RCC 7860 (cell line): ENCODE data around the gene TRPM7.
"Not testable (repeated sequence)": the region's sequence is repeated elsewhere in the genome, so short reads cannot be mapped to it uniquely, and the experiment has no call there.

Experiments
- DNase-seq: peaks from one replicate; pipeline ENCODE4 v3.0.0-alpha.2; 2015; ENCODE audit warnings: low spot score
- FAIRE-seq: peaks from 2 replicates; lab custom pipeline; 2012; peaks lifted over from hg19 to GRCh38; lab: Jason Lieb, UNC

Gene TRPM7

DNA sequence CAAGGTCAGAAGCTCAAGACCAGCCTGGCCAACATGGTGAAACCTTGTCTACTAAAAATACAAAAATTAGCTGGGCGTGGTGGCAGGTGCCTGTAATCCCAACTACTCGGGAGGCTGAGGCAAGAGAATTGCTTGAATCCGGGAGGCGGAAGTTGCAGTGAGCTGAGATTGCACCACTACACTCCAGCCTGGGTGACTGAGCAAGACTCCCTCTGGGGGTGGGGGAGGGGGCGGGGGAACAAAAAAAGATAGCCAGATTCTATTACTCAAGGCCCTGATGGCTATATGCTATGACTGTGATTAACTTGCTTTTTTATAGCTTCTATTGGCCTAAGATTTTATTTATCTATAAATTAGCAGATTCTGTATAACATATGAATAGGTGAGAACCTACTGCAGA, 112.8 kb downstream of the TRPM7 start:
- DNase-seq: not testable (repeated sequence)

DNA sequence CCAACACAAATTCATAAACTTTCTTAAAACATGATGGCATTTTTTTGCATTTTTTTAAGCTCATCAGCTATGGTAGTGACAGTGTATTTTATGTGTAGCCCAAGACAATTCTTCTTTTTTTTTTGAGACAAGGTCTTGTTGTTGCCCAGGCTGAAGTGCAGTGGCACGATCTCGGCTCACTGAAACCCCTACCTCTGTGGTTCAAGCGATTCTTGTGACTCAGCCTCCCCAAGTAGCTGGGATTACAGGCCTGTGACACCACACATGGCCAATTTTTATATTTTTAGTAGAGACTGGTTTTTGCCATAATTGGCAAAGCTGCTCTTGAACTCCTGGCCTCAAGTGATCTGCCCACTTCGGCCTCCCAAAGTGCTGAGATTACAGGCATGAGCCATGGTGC, 122.8 kb downstream of the TRPM7 start:
- DNase-seq (no peak), FAIRE-seq (no peak)

More for the DNA sequence above, 112.8 kb downstream of the TRPM7 start:
- not testable (repeated sequence) for FAIRE-seq

DNA sequence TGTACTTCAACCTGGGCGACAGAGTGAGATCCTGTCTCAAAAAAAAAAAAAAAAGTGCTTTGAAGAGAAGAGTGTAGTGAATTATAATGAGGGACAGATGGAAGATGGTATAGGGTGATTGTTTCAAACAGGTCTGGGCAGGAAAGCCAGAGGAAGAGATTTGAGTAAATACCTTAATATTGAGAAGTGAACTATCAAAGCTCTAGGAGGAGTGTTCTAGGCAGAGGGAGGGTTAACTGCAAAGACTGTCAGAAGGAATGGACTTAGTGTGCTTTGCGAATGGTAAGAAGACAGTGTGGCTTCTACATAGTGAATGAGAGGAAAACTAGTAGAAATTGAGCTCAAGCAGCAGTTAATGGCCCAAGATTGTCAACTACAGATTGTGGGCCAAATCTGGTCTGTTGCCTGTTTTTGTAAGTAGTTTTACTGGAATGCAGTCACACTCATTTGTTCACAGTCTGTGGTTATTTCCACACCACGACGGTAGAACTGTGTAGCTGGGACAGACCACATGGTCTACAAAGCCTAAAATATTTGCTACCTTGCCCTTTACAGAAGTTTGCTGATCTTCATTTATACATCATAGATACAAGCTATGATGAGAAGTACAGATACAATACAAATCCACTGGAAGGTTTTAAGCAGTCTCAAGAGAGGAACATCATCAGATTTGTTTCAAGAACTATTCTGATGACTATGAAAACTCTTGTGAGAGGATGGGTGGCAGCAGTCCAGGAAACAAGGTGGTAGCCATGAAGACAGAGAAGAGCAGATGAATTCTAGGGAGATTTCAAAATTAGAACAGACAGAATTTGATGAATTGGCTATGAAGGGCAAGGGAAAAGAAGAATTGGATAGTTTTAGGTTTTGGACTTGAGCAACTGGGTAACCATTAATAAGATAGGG, 123.6 kb downstream of the TRPM7 start:
- FAIRE-seq: no peak
- DNase-seq: no peak

DNA sequence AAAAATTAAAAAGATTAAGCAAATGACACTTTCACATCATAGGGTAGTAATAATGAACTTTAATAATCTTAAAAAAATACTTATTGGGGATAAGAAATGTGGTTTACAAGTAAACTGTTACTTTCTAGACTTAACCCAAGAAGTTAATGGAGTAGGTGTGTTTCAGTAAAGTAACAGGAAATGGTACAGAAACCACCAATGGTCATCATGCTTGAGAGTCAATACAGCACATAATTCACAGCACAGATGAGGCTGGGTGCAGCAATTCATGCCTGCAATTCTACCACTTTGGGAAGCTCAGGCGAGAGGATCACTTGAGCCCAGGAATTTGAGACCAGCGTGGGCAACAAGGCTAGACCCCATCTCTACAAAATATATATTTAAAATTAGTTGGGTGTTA, 128.6 kb downstream of the TRPM7 start:
- no peak for DNase-seq
- FAIRE-seq: no peak

DNA sequence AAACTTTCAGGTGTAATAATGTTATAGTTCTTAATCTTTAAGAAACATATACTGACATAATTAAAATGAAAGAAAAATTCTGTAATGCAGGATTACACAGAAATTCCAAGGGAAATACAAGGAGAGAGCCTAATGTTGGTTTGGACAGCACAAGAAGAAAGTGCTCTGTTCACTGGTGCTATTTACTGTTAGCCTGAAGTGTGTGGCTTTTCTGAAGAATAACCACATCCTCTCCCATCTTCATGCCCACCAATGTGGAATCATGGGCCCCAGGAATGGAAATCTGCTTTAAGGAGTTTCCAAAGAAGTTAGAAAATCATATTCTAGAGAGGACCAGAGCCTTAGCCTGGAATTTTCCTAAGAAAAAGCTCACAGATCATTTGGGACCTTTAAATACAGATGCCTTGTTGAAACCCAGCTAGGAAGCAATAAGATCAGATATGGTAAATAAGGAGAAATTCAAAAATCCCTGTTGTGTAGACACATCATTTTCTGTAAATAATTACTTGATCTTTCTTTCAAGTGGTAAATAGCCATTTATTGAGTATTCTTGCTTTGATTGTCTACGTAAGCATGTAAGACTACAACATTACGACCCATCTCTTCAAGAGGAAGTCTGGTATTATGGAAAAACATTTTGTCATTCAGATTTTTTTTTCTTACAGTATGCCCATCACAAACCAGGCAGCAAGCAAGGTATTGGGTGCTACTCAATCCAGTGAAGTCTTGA, 129.8 kb downstream of the TRPM7 start:
- FAIRE-seq: no peak

DNA sequence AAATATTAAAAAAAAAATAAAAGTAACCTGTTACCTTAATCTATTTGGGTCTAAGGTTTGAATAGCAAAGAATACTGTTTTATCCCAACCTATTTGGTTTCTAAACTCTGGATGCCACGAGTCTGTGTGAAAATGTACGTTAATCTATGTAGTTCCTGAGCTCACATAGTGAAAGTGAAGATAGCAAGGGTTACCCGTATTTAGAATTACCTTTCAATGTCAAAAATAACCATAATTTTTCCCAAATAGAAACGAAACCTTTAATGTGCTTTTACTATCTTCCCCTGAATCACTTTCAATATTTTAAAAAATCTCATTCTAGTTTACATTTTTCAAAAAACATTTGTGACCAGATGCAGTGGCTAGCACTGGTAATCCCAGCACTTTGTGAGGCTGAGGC, 134.4 kb downstream of the TRPM7 start:
- FAIRE-seq (no peak), DNase-seq (no peak)

More for the DNA sequence above, 129.8 kb downstream of the TRPM7 start:
- DNase-seq: no peak

DNA sequence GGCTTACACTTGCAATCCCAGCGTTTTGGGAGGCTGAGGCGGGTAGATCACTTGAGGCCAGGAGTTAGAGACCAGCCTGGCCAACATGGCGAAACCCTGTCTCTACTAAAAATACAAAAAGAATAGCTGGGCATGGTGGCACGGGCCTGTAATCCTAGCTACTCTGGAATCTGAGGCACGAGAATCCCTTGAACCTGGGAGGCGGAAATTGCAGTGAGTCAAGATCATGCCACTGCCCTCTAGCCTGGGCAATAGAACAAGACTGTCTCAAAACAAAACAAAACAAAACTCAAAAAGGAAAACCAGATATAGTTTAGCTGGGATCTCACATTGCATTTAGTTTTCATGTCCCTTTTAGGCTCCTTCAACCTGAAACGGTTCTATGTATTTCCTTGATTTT, 137.3 kb downstream of the TRPM7 start:
- FAIRE-seq: no peak
- DNase-seq: no peak

DNA sequence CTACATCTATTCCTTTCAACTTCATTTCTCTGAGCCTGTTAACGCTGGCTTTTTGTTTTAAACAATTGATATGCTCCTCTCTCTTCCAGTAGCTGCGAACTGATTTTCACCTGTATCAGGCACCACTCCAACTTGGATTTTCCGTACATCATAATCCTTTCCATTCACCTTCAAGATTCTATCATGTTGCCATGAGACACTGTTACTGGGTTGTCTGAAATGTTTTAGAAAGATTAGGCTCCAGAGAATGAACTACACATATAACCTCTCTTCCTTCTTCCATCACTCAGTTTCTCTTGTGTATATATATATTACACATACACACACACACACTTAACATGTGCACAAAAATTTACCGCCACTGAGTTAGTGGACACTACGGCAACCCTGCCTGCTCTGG, 140.0 kb downstream of the TRPM7 start, which contains the start of gene USP50:
TSS of gene USP50 (minus strand) at position 101 of the 400 bp plus-strand sequence. CDS start 141 bp downstream, outside the sequence.
- no peak for DNase-seq
- no peak for FAIRE-seq

DNA sequence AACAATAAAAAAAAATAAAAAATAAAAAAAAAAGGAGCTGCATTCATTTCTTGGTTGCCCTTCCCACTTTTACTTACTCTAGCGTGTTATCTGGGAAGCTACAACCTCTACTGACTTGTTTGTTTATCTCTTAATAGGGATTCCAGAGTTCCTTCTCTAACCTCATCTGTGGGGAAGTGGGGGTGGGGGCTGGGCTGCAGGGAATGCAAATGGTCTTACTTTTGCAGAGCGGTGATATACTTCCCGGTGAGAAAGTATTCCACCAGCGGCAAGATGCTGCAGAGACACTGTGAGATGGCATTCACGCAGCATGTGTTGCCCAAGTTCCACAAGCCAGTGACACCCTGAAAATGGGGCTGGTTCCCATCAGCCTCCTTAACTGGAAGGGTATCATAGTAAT, 142.2 kb downstream of the TRPM7 start:
- DNase-seq (no peak), FAIRE-seq (no peak)

DNA sequence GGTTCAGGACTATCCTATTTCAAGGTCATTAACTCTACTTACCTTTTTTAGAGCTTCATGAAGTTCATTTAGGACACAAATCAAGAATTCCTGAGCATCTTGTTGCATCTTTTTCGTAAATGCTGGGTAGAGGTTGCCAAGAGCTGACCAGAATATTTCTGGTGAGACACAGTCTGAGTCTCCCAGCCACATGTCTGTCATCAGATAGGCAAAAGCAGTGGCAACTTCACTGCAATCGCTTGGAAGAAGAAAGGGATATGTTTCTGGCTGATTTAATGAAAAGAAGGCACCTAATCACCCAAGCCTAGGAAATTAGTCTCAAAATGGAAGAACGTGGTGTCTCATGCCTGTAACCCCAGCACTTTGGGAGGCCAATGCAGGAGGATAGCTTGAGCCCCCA, 143.0 kb downstream of the TRPM7 start:
- FAIRE-seq: no peak
- DNase-seq: no peak

DNA sequence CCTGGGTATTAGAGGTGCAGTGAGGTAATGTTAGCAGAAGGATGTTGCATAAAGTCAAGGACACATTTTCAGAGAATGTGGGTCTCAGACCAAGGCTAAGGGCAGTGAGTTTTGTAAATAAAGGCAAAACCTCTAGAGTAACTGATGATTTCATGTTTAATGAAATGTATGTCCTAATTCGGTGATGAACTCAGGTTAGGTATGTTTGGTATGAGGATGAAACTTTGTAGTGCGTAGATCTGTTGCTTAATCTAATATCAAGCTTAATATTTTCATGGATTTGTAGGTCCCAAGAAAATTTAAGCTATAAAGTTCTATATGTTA, 143.7 kb downstream of the TRPM7 start:
- no peak for FAIRE-seq
- no peak for DNase-seq

DNA sequence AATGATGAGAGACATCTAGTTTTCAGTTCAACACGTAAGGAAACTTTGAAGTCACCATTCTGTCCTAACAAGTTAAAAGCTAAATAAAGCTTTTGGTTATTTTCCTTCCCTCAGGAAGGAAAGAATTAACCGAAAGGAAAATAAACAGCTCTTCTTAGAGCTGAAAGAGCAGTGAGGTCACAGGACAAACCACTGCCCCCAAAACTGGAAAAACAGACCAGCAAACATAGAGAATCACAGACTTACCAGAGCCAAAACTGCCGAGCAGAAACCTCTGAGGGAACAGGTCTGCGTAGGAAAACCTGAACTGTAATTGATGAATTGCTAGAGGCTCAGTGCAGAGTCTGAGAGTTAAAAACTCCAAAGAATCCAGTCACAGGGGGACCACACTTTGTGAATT, 154.8 kb downstream of the TRPM7 start:
- DNase-seq: no peak
- no peak for FAIRE-seq

DNA sequence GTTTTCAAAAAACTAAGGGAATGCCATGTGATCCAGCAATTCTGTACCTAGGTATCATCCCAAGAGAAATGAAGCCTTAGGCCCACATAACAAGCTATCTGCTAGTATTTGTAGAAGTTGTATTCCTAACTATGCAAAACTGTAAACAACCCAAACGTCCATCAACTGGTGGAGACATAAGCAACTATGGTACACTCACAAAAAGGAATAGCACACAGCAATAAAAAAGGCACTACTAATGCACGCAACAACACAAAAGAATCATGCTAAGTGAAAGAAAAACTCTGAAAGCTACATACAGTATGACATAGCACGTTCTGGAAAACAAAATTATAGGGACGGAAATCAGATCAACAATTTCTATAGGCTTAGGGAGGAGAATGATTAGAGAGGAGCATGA, 155.4 kb downstream of the TRPM7 start:
- FAIRE-seq: no peak
- no peak for DNase-seq

DNA sequence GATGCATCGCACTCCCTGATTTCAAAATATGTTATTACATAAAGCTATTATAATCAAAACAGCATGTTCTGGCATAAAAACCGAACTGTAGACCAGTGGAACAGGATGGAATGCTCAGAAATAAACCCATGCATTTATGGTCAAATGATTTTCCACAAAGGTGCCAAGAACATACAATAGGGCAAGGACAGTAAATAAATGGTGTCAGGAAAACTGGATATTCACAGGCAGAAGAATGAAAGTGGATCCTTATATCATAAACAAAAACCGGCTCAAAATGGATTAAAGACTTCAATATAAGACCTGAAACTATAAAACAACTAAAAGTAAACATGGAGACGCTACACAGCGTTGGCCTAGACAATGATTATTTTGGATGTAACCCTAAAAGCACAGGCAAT, 162.7 kb downstream of the TRPM7 start:
- no peak for DNase-seq
- FAIRE-seq: no peak

DNA sequence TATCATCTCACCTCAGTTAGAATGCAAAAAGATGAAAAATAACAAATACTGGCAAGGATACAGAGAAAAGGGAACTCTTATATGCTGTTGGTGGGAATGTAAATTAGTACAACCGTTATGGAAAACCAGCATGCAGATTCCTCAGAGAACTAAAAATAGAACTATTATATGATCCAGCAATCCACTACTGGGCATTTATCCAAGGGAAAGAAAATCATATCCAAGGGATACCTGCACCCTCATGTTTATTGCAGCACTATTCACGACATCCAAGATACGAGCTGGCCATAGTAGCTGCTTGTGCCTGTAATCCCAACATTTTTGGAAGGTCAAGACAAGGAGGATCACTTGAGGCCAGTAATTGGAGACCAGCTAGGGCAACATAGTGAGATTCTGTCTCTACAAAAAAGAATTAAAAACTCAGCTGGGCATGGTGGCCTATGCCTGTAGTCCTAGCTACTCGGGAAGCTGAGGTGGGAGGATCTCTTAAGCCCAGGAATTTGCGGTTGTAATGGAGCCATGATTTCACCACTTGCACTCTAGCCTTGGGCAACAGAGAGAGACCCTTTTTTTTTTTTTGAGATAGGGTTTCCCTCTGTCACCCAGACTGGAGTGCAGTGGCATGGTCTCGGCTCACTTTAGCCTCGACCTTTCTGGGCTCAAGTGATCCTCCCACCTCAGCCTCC, 166.7 kb downstream of the TRPM7 start:
- FAIRE-seq (no peak), DNase-seq (no peak)

DNA sequence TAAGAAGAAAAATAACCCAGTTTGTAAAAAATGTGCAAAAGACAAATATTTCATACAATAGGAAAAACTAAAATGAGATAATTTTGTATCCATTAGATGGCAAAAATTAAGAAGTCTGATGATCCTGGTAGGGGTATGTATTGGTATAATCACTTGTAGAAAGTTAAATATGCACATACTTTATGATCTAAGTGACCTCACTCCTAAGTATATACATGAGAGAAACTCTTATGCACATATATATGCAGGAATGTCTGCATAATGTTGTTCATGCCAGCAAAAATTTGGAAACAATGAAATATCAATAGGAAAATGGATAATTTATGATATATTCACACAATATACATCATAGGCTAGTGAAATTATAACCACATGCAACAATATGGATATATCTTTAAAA, 173.6 kb downstream of the TRPM7 start:
- DNase-seq (no peak), FAIRE-seq (no peak)
